ENCODE measurements around the gene ARRB1. TPM values are rescaled to one million over a fixed set of nuclear protein-coding genes. Genes with fewer than 3 reads are reported as not detected.

The ARRB1 gene
- 6.6 TPM for polyA plus RNA-seq (2013, experiment 1 of 2)
- polyA plus RNA-seq (2013, experiment 2 of 2) = 6.3 TPM

DNA sequence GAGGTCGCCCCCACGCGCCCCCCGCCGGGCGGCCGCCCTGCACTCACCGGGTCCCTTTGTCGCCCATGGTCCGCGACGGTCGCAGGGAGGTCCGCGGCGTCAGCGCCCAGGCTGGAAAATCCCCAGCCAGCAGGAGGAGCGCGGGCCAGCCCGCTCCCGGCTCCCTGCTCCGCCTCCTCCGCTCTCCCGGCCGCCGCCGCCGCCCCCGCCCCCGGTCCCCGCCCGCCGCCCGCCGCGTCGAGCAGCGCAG lies at the start of gene ARRB1:
TSS of gene ARRB1 (minus strand) at position 121 of the 250 bp plus-strand sequence. CDS start at position 67, 54 bp downstream.
- no CpG with 5 or more reads among the region's 38 CpGs for WGBS, 2 donors (ENCODE audit: extremely low coverage in 2 of 2, insufficient read length in 2 of 2, insufficient replicate concordance in 1 of 2)

GRCh38 chr11:75400146-75400865 lies 48.8 kb upstream of the ARRB1 start:
- no peak for DNase-seq (ENCODE audit: low spot score)
- Histone ChIP-seq H3K27me3 (ENCODE audit: control insufficient read depth in 3 of 3, insufficient read depth in 3 of 3, low read depth in 1 of 3, low read length in 3 of 3) (peaks cover 0 to 5% (median 0%) of the 10 kb centered on the region in 3 experiments), H3K14ac (ENCODE audit: low read length) (no peak overlapping the region), H2BK5ac (ENCODE audit: low read length) (no peak overlapping the region), H3K36me3 (replicated peaks in 1 of 2; ENCODE audit: control insufficient read depth in 2 of 2, insufficient read depth in 2 of 2, low read length in 2 of 2) (peaks cover 37 to 52% of the 10 kb centered on the region in 2 donors), H3K27ac (replicated peaks; ENCODE audit: low read length) (peak overlapping the region; percentile 5), H3K4me3 (ENCODE audit: low read length in 2 of 2) (peak overlapping the region; percentile 83 to 95), H3K23ac (ENCODE audit: low read depth, low read length, poor library complexity) (no peak overlapping the region), H2AFZ (ENCODE audit: low read length) (no peak overlapping the region), H3K18ac (ENCODE audit: low read length) (no peak overlapping the region), H3K79me1 (ENCODE audit: low read depth, low read length) (peaks cover 4% of the 10 kb centered on the region), H3K9me3 (replicated peaks in 1 of 2; ENCODE audit: control insufficient read depth in 2 of 2, insufficient read depth in 1 of 2, low read depth in 1 of 2, low read length in 2 of 2) (no peaks in the 10 kb centered on the region), H4K91ac (ENCODE audit: low read depth, low read length, poor library complexity) (no peak overlapping the region), H3K9ac (ENCODE audit: low read depth, low read length, poor library complexity) (no peak overlapping the region), H3K4ac (ENCODE audit: low read length) (no peak overlapping the region), H2AK5ac (ENCODE audit: low read depth, low read length) (no peak overlapping the region), H3K4me1 (ENCODE audit: control insufficient read depth in 2 of 2, insufficient read depth in 1 of 2, low read depth in 1 of 2, low read length in 2 of 2) (peaks cover 3 to 12% of the 10 kb centered on the region in 2 donors), H2BK12ac (ENCODE audit: low read length) (no peak overlapping the region), H2BK120ac (ENCODE audit: low read depth, low read length) (no peak overlapping the region), H2BK15ac (ENCODE audit: low read length) (no peak overlapping the region), H4K8ac (ENCODE audit: low read depth, low read length) (no peak overlapping the region), H3K4me2 (ENCODE audit: insufficient read depth, low read length, poor library complexity, severe bottlenecking) (peak overlapping the region; percentile 63)
- no CpG with 5 or more reads among the region's 11 CpGs for WGBS, 2 donors (ENCODE audit: extremely low coverage in 2 of 2, insufficient read length in 2 of 2, insufficient replicate concordance in 1 of 2)

More for the DNA sequence above, at the start of gene ARRB1:
- Histone ChIP-seq H2AFZ (ENCODE audit: low read length) (peak within 1 kb of the TSS; percentile 96), H3K23ac (ENCODE audit: low read depth, low read length, poor library complexity) (peak within 1 kb of the TSS; percentile 76), H2BK12ac (ENCODE audit: low read length) (peak within 1 kb of the TSS; percentile 64), H2BK120ac (ENCODE audit: low read depth, low read length) (no peak within 1 kb of the TSS), H3K4me3 (ENCODE audit: low read length in 2 of 2) (peak within 1 kb of the TSS; percentile 54 to 87), H3K4me1 (ENCODE audit: control insufficient read depth in 2 of 2, insufficient read depth in 1 of 2, low read depth in 1 of 2, low read length in 2 of 2) (peaks cover 31 to 40% of the 10 kb centered on the region in 2 donors), H2AK5ac (ENCODE audit: low read depth, low read length) (peak within 1 kb of the TSS; percentile 82), H3K4ac (ENCODE audit: low read length) (peak within 1 kb of the TSS; percentile 27), H3K27me3 (ENCODE audit: control insufficient read depth in 3 of 3, insufficient read depth in 3 of 3, low read depth in 1 of 3, low read length in 3 of 3) (peaks cover 0 to 16% (median 0%) of the 10 kb centered on the region in 3 experiments), H4K8ac (ENCODE audit: low read depth, low read length) (peak within 1 kb of the TSS; percentile 43), H3K14ac (ENCODE audit: low read length) (peak within 1 kb of the TSS; percentile 85), H4K91ac (ENCODE audit: low read depth, low read length, poor library complexity) (peak within 1 kb of the TSS; percentile 73), H3K4me2 (ENCODE audit: insufficient read depth, low read length, poor library complexity, severe bottlenecking) (peak within 1 kb of the TSS; percentile 100), H2BK5ac (ENCODE audit: low read length) (peak within 1 kb of the TSS; percentile 1), H3K9me3 (replicated peaks in 1 of 2; ENCODE audit: control insufficient read depth in 2 of 2, insufficient read depth in 1 of 2, low read depth in 1 of 2, low read length in 2 of 2) (no peaks in the 10 kb centered on the region), H2BK15ac (ENCODE audit: low read length) (peak within 1 kb of the TSS; percentile 34), H3K9ac (ENCODE audit: low read depth, low read length, poor library complexity) (peak within 1 kb of the TSS; percentile 89), H3K18ac (ENCODE audit: low read length) (peak within 1 kb of the TSS; percentile 100), H3K27ac (replicated peaks; ENCODE audit: low read length) (no peak within 1 kb of the TSS), H3K79me1 (ENCODE audit: low read depth, low read length) (no peaks in the 10 kb centered on the region), H3K36me3 (replicated peaks in 1 of 2; ENCODE audit: control insufficient read depth in 2 of 2, insufficient read depth in 2 of 2, low read length in 2 of 2) (no peaks in the 10 kb centered on the region)
- DNase-seq (ENCODE audit: low spot score) = peak; percentile 48

GRCh38 chr11:75399344-75400145 lies 48.1 kb upstream of the ARRB1 start, which contains the start of gene RPS3:
Gene RPS3, plus strand, starts transcription at chr11:75399518. Its CDS starts 30 bp downstream, at chr11:75399548.
- H3K18ac ChIP-seq (ENCODE audit: low read length) = peak within 1 kb of the TSS; percentile 99
- no peak within 1 kb of the TSS for H4K91ac ChIP-seq (ENCODE audit: low read depth, low read length, poor library complexity)
- no peak within 1 kb of the TSS for H4K8ac ChIP-seq (ENCODE audit: low read depth, low read length)
- no peak within 1 kb of the TSS for H3K14ac ChIP-seq (ENCODE audit: low read length)
- no peaks in the 10 kb centered on the region for H3K9me3 ChIP-seq (replicated peaks in 1 of 2; ENCODE audit: control insufficient read depth in 2 of 2, insufficient read depth in 1 of 2, low read depth in 1 of 2, low read length in 2 of 2)
- peak within 1 kb of the TSS; percentile 95 for H3K23ac ChIP-seq (ENCODE audit: low read depth, low read length, poor library complexity)
- H2BK5ac ChIP-seq (ENCODE audit: low read length) = peak within 1 kb of the TSS; percentile 83
- H3K36me3 ChIP-seq (replicated peaks in 1 of 2; ENCODE audit: control insufficient read depth in 2 of 2, insufficient read depth in 2 of 2, low read length in 2 of 2) = peaks cover 33 to 45% of the 10 kb centered on the region in 2 donors
- peak within 1 kb of the TSS; percentile 90 for H2AK5ac ChIP-seq (ENCODE audit: low read depth, low read length)
- H3K4me3 ChIP-seq (ENCODE audit: low read length in 2 of 2) = peak within 1 kb of the TSS; percentile 83 to 95
- peak; percentile 89 for DNase-seq (ENCODE audit: low spot score)
- H2BK120ac ChIP-seq (ENCODE audit: low read depth, low read length) = no peak within 1 kb of the TSS
- H2BK15ac ChIP-seq (ENCODE audit: low read length) = no peak within 1 kb of the TSS
- no peak within 1 kb of the TSS for H2BK12ac ChIP-seq (ENCODE audit: low read length)
- peak within 1 kb of the TSS; percentile 87 for H3K9ac ChIP-seq (ENCODE audit: low read depth, low read length, poor library complexity)
- H3K4me2 ChIP-seq (ENCODE audit: insufficient read depth, low read length, poor library complexity, severe bottlenecking) = peak within 1 kb of the TSS; percentile 63
- WGBS, 2 donors (ENCODE audit: extremely low coverage in 2 of 2, insufficient read length in 2 of 2, insufficient replicate concordance in 1 of 2) = no CpG with 5 or more reads among the region's 55 CpGs
- H3K79me1 ChIP-seq (ENCODE audit: low read depth, low read length) = peaks cover 4% of the 10 kb centered on the region
- peak within 1 kb of the TSS; percentile 93 for H2AFZ ChIP-seq (ENCODE audit: low read length)
- peaks cover 3 to 12% of the 10 kb centered on the region in 2 donors for H3K4me1 ChIP-seq (ENCODE audit: control insufficient read depth in 2 of 2, insufficient read depth in 1 of 2, low read depth in 1 of 2, low read length in 2 of 2)
- peaks cover 0 to 10% (median 0%) of the 10 kb centered on the region in 3 experiments for H3K27me3 ChIP-seq (ENCODE audit: control insufficient read depth in 3 of 3, insufficient read depth in 3 of 3, low read depth in 1 of 3, low read length in 3 of 3)
- H3K27ac ChIP-seq (replicated peaks; ENCODE audit: low read length) = peak within 1 kb of the TSS; percentile 88
- no peak within 1 kb of the TSS for H3K4ac ChIP-seq (ENCODE audit: low read length)

DNA sequence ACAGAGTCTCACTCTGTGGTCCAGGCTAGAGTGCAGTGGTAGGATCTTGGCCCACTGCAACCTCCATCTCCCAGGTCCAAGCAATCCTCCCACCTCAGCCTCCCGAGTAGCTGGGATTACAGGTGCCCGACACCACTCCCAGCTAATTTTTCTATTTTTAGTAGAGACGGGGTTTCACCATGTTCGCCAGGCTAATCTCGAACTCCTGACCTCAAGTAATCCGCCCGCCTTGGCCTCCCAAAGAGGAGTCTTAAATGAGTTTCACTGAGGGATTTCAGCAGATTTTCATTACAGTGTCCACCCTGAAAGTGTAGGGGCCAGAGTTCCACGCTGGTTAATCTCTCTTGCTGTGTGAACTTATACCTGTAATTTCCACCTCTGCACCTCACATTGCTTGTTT lies 47.4 kb upstream of the ARRB1 start:
- WGBS, 2 donors (ENCODE audit: extremely low coverage in 2 of 2, insufficient read length in 2 of 2, insufficient replicate concordance in 1 of 2) = no CpG with 5 or more reads among the region's 8 CpGs

More for the DNA sequence above, 47.4 kb upstream of the ARRB1 start:
- H3K9ac ChIP-seq (ENCODE audit: low read depth, low read length, poor library complexity) = no peak overlapping the region
- no peak overlapping the region for H2BK12ac ChIP-seq (ENCODE audit: low read length)
- no peak overlapping the region for H4K91ac ChIP-seq (ENCODE audit: low read depth, low read length, poor library complexity)
- no peak overlapping the region for H2BK5ac ChIP-seq (ENCODE audit: low read length)
- no peak overlapping the region for H3K18ac ChIP-seq (ENCODE audit: low read length)
- H2BK120ac ChIP-seq (ENCODE audit: low read depth, low read length) = no peak overlapping the region
- H3K4me2 ChIP-seq (ENCODE audit: insufficient read depth, low read length, poor library complexity, severe bottlenecking) = no peak overlapping the region
- H3K36me3 ChIP-seq (replicated peaks in 1 of 2; ENCODE audit: control insufficient read depth in 2 of 2, insufficient read depth in 2 of 2, low read length in 2 of 2) = peaks cover 27 to 38% of the 10 kb centered on the region in 2 donors
- no peak for DNase-seq (ENCODE audit: low spot score)
- H3K23ac ChIP-seq (ENCODE audit: low read depth, low read length, poor library complexity) = no peak overlapping the region
- H2AFZ ChIP-seq (ENCODE audit: low read length) = peak overlapping the region; percentile 93
- no peak overlapping the region for H4K8ac ChIP-seq (ENCODE audit: low read depth, low read length)
- no peak overlapping the region for H2AK5ac ChIP-seq (ENCODE audit: low read depth, low read length)
- H3K79me1 ChIP-seq (ENCODE audit: low read depth, low read length) = peaks cover 4% of the 10 kb centered on the region
- H3K27me3 ChIP-seq (ENCODE audit: control insufficient read depth in 3 of 3, insufficient read depth in 3 of 3, low read depth in 1 of 3, low read length in 3 of 3) = peaks cover 0 to 14% (median 0%) of the 10 kb centered on the region in 3 experiments
- H3K14ac ChIP-seq (ENCODE audit: low read length) = no peak overlapping the region
- H2BK15ac ChIP-seq (ENCODE audit: low read length) = no peak overlapping the region
- H3K4me3 ChIP-seq (ENCODE audit: low read length in 2 of 2) = peak overlapping the region in 1 of 2 donors; percentile 83
- peaks cover 3 to 12% of the 10 kb centered on the region in 2 donors for H3K4me1 ChIP-seq (ENCODE audit: control insufficient read depth in 2 of 2, insufficient read depth in 1 of 2, low read depth in 1 of 2, low read length in 2 of 2)
- no peak overlapping the region for H3K27ac ChIP-seq (replicated peaks; ENCODE audit: low read length)
- no peaks in the 10 kb centered on the region for H3K9me3 ChIP-seq (replicated peaks in 1 of 2; ENCODE audit: control insufficient read depth in 2 of 2, insufficient read depth in 1 of 2, low read depth in 1 of 2, low read length in 2 of 2)
- H3K4ac ChIP-seq (ENCODE audit: low read length) = no peak overlapping the region

Data from neuronal stem cell (in vitro differentiated cells).